ENCODE data around the gene ATRIP. TPM values are rescaled to one million over a fixed set of nuclear protein-coding genes. Genes with fewer than 3 reads are reported as not detected.

The ATRIP gene
- 1 to 10 TPM; 8.2 to 8.6 (median 8.2) TPM for total RNA-seq

- no peaks in the 10 kb centered on the region for H3K9me3 ChIP-seq
- H3K4me1 ChIP-seq, result peaks cover 5 to 6% of the 10 kb centered on the region in 2 donors
- DNase-seq (ENCODE audit: low spot score in 2 of 2), result peak; percentile 87 to 91
- no peaks in the 10 kb centered on the region for H3K27me3 ChIP-seq
- intact Hi-C loops (cut with DNase I; ENCODE audit: low total_unique reads), result no loop called here
- TF ChIP-seq POLR2AphosphoS5 (IDR thresholded peaks at IDR 0.05), result peak; percentile 81 to 89 (median 88)
- peak in 1 of 3 donors; percentile 9 for TF ChIP-seq CTCF (IDR thresholded peaks at IDR 0.05)
- TF ChIP-seq POLR2A (IDR thresholded peaks at IDR 0.05), result no peak
- H3K36me3 ChIP-seq, result no peaks in the 10 kb centered on the region
- peak within 1 kb of the TSS; percentile 92 to 94 for H3K27ac ChIP-seq
- peak within 1 kb of the TSS; percentile 64 to 96 (median 91) for H3K4me3 ChIP-seq
Measured at GRCh38 chr3:48446425-48447193, at the start of gene ATRIP. TSS of gene ATRIP (plus strand) at chr3:48446737. CDS start at chr3:48446846, 109 bp downstream.

- TF ChIP-seq POLR2A (IDR thresholded peaks at IDR 0.05), result no peak
- no peak for TF ChIP-seq POLR2AphosphoS5 (IDR thresholded peaks at IDR 0.05)
- no peak for TF ChIP-seq CTCF (IDR thresholded peaks at IDR 0.05)
- Histone ChIP-seq H3K4me1 (peaks cover 4 to 17% of the 10 kb centered on the region in 2 donors), H3K4me3 (no peak overlapping the region), H3K27ac (no peak overlapping the region), H3K36me3 (no peaks in the 10 kb centered on the region), H3K27me3 (no peaks in the 10 kb centered on the region), H3K9me3 (no peaks in the 10 kb centered on the region)
- no peak for DNase-seq (ENCODE audit: low spot score in 2 of 2)
- intact Hi-C loops (cut with DNase I; ENCODE audit: low total_unique reads), result no loop called here
Measured at GRCh38 chr3:48397767-48398681, 48.5 kb upstream of the ATRIP start.

GRCh38 chr3:48398701-48399386, 47.7 kb upstream of the ATRIP start:
- Histone ChIP-seq H3K27me3 (no peaks in the 10 kb centered on the region), H3K4me1 (peaks cover 4 to 17% of the 10 kb centered on the region in 2 donors), H3K27ac (peak overlapping the region; percentile 57 to 93), H3K4me3 (no peak overlapping the region), H3K36me3 (no peaks in the 10 kb centered on the region), H3K9me3 (no peaks in the 10 kb centered on the region)
- no peak for DNase-seq (ENCODE audit: low spot score in 2 of 2)
- TF ChIP-seq CTCF (IDR thresholded peaks at IDR 0.05), result no peak
- TF ChIP-seq POLR2AphosphoS5 (IDR thresholded peaks at IDR 0.05), result no peak
- no peak for TF ChIP-seq POLR2A (IDR thresholded peaks at IDR 0.05)
- intact Hi-C loops (cut with DNase I; ENCODE audit: low total_unique reads), result no loop called here

- intact Hi-C loops (cut with DNase I; ENCODE audit: low total_unique reads), result no loop called here
- H3K27ac ChIP-seq, result peak overlapping the region; percentile 62 to 93
- peak in 1 of 2 donors; percentile 51 for DNase-seq (ENCODE audit: low spot score in 2 of 2)
Measured at GRCh38 chr3:48399387-48400172, 47.0 kb upstream of the ATRIP start.

More at GRCh38 chr3:48399387-48400172, 47.0 kb upstream of the ATRIP start:
- TF ChIP-seq POLR2A (IDR thresholded peaks at IDR 0.05) (no peak), POLR2AphosphoS5 (IDR thresholded peaks at IDR 0.05) (no peak), CTCF (IDR thresholded peaks at IDR 0.05) (no peak)
- Histone ChIP-seq H3K27me3 (no peaks in the 10 kb centered on the region), H3K9me3 (no peaks in the 10 kb centered on the region), H3K4me3 (no peak overlapping the region), H3K4me1 (peaks cover 4 to 17% of the 10 kb centered on the region in 2 donors), H3K36me3 (no peaks in the 10 kb centered on the region)

All from breast epithelium (tissue), 4 donors.